A549 (cell line): ENCODE measurements around the gene CDR2. TPM values are rescaled to one million over a fixed set of nuclear protein-coding genes. Genes with fewer than 3 reads are reported as not detected.
"Not testable (repeated sequence)": the region's sequence is repeated elsewhere in the genome, so short reads cannot be mapped to it uniquely, and the experiment has no call there.

Experiments used
- ATAC-seq, 2 experiments: fragments of 200-7000 bp in 1 of 2; fragments of >200 bp in 1 of 2; cut with Nextera tagmentation in 1 of 2; cut with Tn5 transposase in 1 of 2; 3 replicates each; pipeline versions ENCODE4 v1.8.0 to v1.9.1; 2018 to 2020; ENCODE audit warnings: mild to moderate bottlenecking in 1 of 2, moderate library complexity in 1 of 2
- CTCF ChIA-PET: fragments of 300-600 bp; sonication (Branson Sonifier 250); formaldehyde crosslinking; extraction: SDS; loops from one replicate; lab custom pipeline; 2021; ENCODE audit warnings: antibody characterized with exemption, inconsistent platforms; lab: Yijun Ruan, JAX
- POLR2A ChIA-PET: fragments of 350-600 bp; formaldehyde crosslinking; extraction: SDS; loops from one replicate; lab custom pipeline; 2021; ENCODE audit warnings: antibody characterized with exemption, inconsistent platforms; lab: Yijun Ruan, JAX
- DNase-seq, 2 experiments: peaks; one replicate each; pipeline versions ENCODE4 v3.0.0 to v3.0.0-alpha.2; 2011 to 2016; ENCODE audit warnings: low read depth in 1 of 2, low spot score in 1 of 2
- FAIRE-seq: peaks from 2 replicates; lab custom pipeline; 2011; peaks lifted over from hg19 to GRCh38; lab: Jason Lieb, UNC
- H3K27ac ChIP-seq, 2 experiments: fragments of >200 bp; sonication (Bioruptor Twin); formaldehyde crosslinking; 3 replicates each; pipeline ENCODE4 v1.5.1; 2016 to 2017
- H3K4me1 ChIP-seq: fragments of >200 bp; sonication (Bioruptor Twin); formaldehyde crosslinking; 3 replicates; pipeline ENCODE4 v1.6.1; 2016
- H3K4me2 ChIP-seq: fragments of >200 bp; sonication (Bioruptor Twin); formaldehyde crosslinking; 3 replicates; pipeline ENCODE4 v1.6.1; 2016
- H3K4me3 ChIP-seq: fragments of >200 bp; sonication (Bioruptor Twin); formaldehyde crosslinking; 3 replicates; pipeline ENCODE4 v1.5.1; 2016
- H3K9me3 ChIP-seq: fragments of >200 bp; sonication (Bioruptor Twin); formaldehyde crosslinking; 3 replicates; pipeline ENCODE4 v1.6.1; 2016
- CBX2 ChIP-seq: fragments of 200-600 bp; sonication (generic); IDR thresholded peaks from 2 replicates; pipeline ENCODE4 v1.6.1; 2016; ENCODE audit warnings: low read depth, mild to moderate bottlenecking, borderline replicate concordance
- CBX8 ChIP-seq: fragments of 200-600 bp; sonication (generic); IDR thresholded peaks from 2 replicates; pipeline ENCODE4 v1.6.1; 2016
- CEBPB ChIP-seq, 2 experiments: fragments of >200 bp in 1 of 2; sonication (Bioruptor Twin) in 1 of 2; formaldehyde crosslinking in 1 of 2; IDR thresholded peaks; 2 replicates each; pipeline ENCODE4 v1.6.1; 2012 to 2016
- CHD2 ChIP-seq: fragments of 150-350 bp; IDR thresholded peaks from 2 replicates; pipeline ENCODE4 v1.6.1; 2014; ENCODE audit warnings: low read length; ENCODE audit not compliant: partially characterized antibody
- EHMT2 ChIP-seq: fragments of 200-600 bp; sonication (generic); IDR thresholded peaks from 2 replicates; pipeline ENCODE4 v1.6.1; 2016; ENCODE audit warnings: antibody characterized with exemption, low read depth, mild to moderate bottlenecking, moderate library complexity
- FOXS1 ChIP-seq: fragments of 250-450 bp; sonication (Bioruptor Pico); IDR thresholded peaks from 2 replicates; pipeline ENCODE4 v1.5.0; 2020; ENCODE audit warnings: mild to moderate bottlenecking, moderate library complexity
- HEYL ChIP-seq: fragments of 250-450 bp; sonication (Bioruptor Pico); IDR thresholded peaks from 2 replicates; pipeline ENCODE4 v1.8.0; 2021; ENCODE audit warnings: mild to moderate bottlenecking, moderate library complexity
- HOXB13 ChIP-seq: fragments of 250-450 bp; sonication (Bioruptor Pico); IDR thresholded peaks from 2 replicates; pipeline ENCODE4 v1.5.0; 2020; ENCODE audit warnings: low read depth, mild to moderate bottlenecking, moderate library complexity
- HOXB5 ChIP-seq: fragments of 250-450 bp; sonication (Bioruptor Pico); IDR thresholded peaks from 2 replicates; pipeline ENCODE4 v1.5.0; 2020; ENCODE audit warnings: mild to moderate bottlenecking, moderate library complexity
- KDM1A ChIP-seq: fragments of 200-600 bp; sonication (generic); IDR thresholded peaks from 2 replicates; pipeline ENCODE4 v1.6.1; 2016; ENCODE audit warnings: low read depth, mild to moderate bottlenecking
- KDM5A ChIP-seq: fragments of 200-600 bp; sonication (generic); IDR thresholded peaks from 2 replicates; pipeline ENCODE4 v1.6.1; 2016; ENCODE audit warnings: antibody characterized with exemption, mild to moderate bottlenecking
- MAFK ChIP-seq: fragments of 450-650 bp; IDR thresholded peaks from 2 replicates; pipeline ENCODE4 v1.6.1; 2014; ENCODE audit not compliant: partially characterized antibody
- NFE2L2 ChIP-seq: fragments of 150-350 bp; conservative IDR thresholded peaks from 2 replicates; pipeline ENCODE4 v1.6.1; 2014; ENCODE audit warnings: low read length
- PHF8 ChIP-seq: fragments of 200-600 bp; sonication (generic); IDR thresholded peaks from 2 replicates; pipeline ENCODE4 v1.6.1; 2016; ENCODE audit warnings: low read depth, mild to moderate bottlenecking, antibody characterized with exemption, moderate library complexity, borderline replicate concordance
- RNF2 ChIP-seq: fragments of 200-600 bp; sonication (generic); IDR thresholded peaks from 2 replicates; pipeline ENCODE4 v1.6.1; 2016; ENCODE audit warnings: low read depth, mild to moderate bottlenecking, antibody characterized with exemption, moderate library complexity, borderline replicate concordance
- SREBF2 ChIP-seq: fragments of 450-650 bp; IDR thresholded peaks from 2 replicates; pipeline ENCODE4 v1.6.1; 2014; ENCODE audit warnings: mild to moderate bottlenecking, moderate library complexity
- TFCP2L1 ChIP-seq: fragments of 250-450 bp; sonication (Bioruptor Pico); IDR thresholded peaks from 2 replicates; pipeline ENCODE4 v1.5.0; 2021; ENCODE audit warnings: mild to moderate bottlenecking
- TP53 ChIP-seq: fragments of 250-450 bp; sonication (Bioruptor Pico); IDR thresholded peaks from 2 replicates; pipeline ENCODE4 v1.5.0; 2021; ENCODE audit warnings: mild to moderate bottlenecking, moderate library complexity
- ZFP36 ChIP-seq: fragments of 450-650 bp; IDR thresholded peaks from 2 replicates; pipeline ENCODE4 v1.6.1; 2014; ENCODE audit warnings: borderline replicate concordance; ENCODE audit not compliant: partially characterized antibody
- ZSCAN20 ChIP-seq: fragments of 250-450 bp; sonication (Bioruptor Pico); IDR thresholded peaks from 2 replicates; pipeline ENCODE4 v1.8.0; 2022; ENCODE audit warnings: mild to moderate bottlenecking, moderate library complexity
- WGBS: methylation state at CpG from one replicate; pipeline ENCODE4 v1.1.6; 2017; ENCODE audit errors: missing lambda C conversion rate; 5-methylcytosine and 5-hydroxymethylcytosine counted together
- polyA plus RNA-seq, 4 experiments: library from polyadenylated mRNA; depleted of rRNA in 3 of 4; stranded (reverse); fragments of >200 nt; fragmentation: RNase III in 1 of 4; extraction: RNeasy Plus Mini Kit Qiagen cat#74134 plus additional on column Dnase treatment in 1 of 4; gene quantifications; 2 replicates in 3 of 4; 3 replicates in 1 of 4; pipeline ENCODE4 v1.2.3, GENCODE V29; 2011 to 2017
- TF ChIP-seq, protein P1 (sequence below): IDR thresholded peaks from 2 replicates; pipeline ENCODE4 v1.6.1; 2012; ENCODE audit warnings: low read depth, borderline replicate concordance
- TF ChIP-seq, protein P2 (sequence below): fragments of >200 bp; sonication (Bioruptor Twin); formaldehyde crosslinking; IDR thresholded peaks from 3 replicates; pipeline ENCODE4 v1.6.1; 2016

CDR2 gene
- polyA plus RNA-seq, 2 of the 4 experiments (the other 2 are of a cell fraction), result 29.3 to 44.3 TPM

DNA sequence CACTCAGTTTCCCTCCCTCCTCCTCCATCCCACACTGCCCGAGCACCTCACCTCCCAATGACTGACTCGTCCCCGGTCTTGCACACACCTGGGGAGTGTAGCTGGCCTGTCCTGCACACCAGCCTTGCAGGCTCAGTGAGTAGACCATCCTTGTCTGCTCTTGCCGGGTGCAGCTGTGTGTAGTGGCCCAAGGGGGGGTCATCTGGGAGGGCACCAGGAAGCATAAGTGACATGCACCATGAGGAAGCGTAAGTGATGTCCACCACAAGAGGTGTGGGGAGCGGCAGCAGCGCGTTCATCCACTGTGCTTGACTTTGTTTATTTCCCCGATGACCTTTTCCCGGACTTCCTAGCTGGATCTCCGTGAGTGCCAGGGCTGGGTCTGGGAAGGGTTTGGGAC is 45.5 kb upstream of the CDR2 start:
- ChIA-PET POLR2A (no interaction called here), CTCF (interaction anchor here (1.6 kb wide), 1 partner anchor 19 kb away, joined by 3 read pairs; no protein-coding TSS in a partner anchor)
- ATAC-seq, result no peak
- Histone ChIP-seq H3K4me1 (no peaks in the 10 kb centered on the region), H3K9me3 (no peaks in the 10 kb centered on the region), H3K4me2 (no peak overlapping the region), H3K27ac (no peak overlapping the region), H3K4me3 (no peak overlapping the region)
- DNase-seq, result no peak
- FAIRE-seq, result no peak
- WGBS, result 96% methylated on average over 11 of the region's 11 CpGs
- TF ChIP-seq CBX8 (no peak), TP53 (CRISPR knock-in tag) (no peak), HOXB5 (CRISPR knock-in tag) (no peak), HOXB13 (CRISPR knock-in tag) (no peak), KDM1A (no peak), PHF8 (no peak), FOXS1 (no peak), EHMT2 (no peak), RNF2 (no peak)

GRCh38 chr16:22418826-22419225 is 44.4 kb upstream of the CDR2 start:
- ChIA-PET CTCF (interaction anchor here (0.7 kb wide), 1 partner anchor 37 kb away, joined by 4 read pairs; no protein-coding TSS in a partner anchor), POLR2A (no interaction called here)
- DNase-seq (no peak), FAIRE-seq (no peak), ATAC-seq (no peak)
- no peak overlapping the region for H3K27ac ChIP-seq
- TF ChIP-seq PHF8, result no peak
- TF ChIP-seq TFCP2L1 (CRISPR knock-in tag), result no peak
- TF ChIP-seq CHD2, result no peak
- no peak for TF ChIP-seq HEYL (CRISPR knock-in tag)
- no peak for TF ChIP-seq ZSCAN20 (CRISPR knock-in tag)
- TF ChIP-seq SREBF2, result no peak
- TF ChIP-seq KDM5A, result no peak
- TF ChIP-seq MAFK, result no peak
- TF ChIP-seq, protein P1, sequence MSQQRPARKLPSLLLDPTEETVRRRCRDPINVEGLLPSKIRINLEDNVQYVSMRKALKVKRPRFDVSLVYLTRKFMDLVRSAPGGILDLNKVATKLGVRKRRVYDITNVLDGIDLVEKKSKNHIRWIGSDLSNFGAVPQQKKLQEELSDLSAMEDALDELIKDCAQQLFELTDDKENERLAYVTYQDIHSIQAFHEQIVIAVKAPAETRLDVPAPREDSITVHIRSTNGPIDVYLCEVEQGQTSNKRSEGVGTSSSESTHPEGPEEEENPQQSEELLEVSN, result no peak
- no peak for TF ChIP-seq NFE2L2
- TF ChIP-seq CEBPB (IDR thresholded peaks at IDR 0.05), result no peak
- TF ChIP-seq CBX2, result no peak
- TF ChIP-seq, protein P2, sequence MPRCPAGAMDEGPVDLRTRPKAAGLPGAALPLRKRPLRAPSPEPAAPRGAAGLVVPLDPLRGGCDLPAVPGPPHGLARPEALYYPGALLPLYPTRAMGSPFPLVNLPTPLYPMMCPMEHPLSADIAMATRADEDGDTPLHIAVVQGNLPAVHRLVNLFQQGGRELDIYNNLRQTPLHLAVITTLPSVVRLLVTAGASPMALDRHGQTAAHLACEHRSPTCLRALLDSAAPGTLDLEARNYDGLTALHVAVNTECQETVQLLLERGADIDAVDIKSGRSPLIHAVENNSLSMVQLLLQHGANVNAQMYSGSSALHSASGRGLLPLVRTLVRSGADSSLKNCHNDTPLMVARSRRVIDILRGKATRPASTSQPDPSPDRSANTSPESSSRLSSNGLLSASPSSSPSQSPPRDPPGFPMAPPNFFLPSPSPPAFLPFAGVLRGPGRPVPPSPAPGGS, result no peak
- no peak for TF ChIP-seq ZFP36
- H3K4me1 ChIP-seq, result no peaks in the 10 kb centered on the region
- no peak overlapping the region for H3K4me2 ChIP-seq
- no peaks in the 10 kb centered on the region for H3K9me3 ChIP-seq
- 91% methylated on average over 3 of the region's 3 CpGs for WGBS
- H3K4me3 ChIP-seq, result no peak overlapping the region

DNA sequence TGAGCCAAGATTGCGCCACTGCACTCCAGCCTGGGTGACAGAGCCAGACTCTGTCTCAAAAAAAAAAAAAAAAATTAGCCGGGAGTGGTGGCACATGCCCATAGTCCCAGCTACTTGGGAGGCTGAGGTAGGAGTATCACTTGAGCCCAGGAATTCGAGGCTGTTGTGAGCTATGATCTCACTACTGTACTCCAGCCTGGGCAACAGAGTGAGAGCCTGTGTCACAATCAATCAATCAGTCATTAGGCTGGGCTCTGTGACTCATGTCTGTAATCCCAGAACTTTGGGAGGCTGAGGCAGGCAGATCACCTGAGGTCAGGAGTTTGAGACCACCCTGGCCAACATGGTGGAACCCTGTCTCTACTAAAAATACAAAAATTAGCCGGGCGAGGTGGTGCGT is 43.4 kb upstream of the CDR2 start:
- POLR2A ChIA-PET, ATAC-seq, H3K4me2 ChIP-seq, H3K4me3 ChIP-seq, H3K9me3 ChIP-seq, H3K27ac ChIP-seq, DNase-seq, H3K4me1 ChIP-seq, FAIRE-seq: not testable (repeated sequence)
- WGBS, result 89% methylated on average over 6 of the region's 6 CpGs
- CTCF ChIA-PET, result interaction anchor here (1.8 kb wide), 1 partner anchor 15 kb away, joined by 5 read pairs; no protein-coding TSS in a partner anchor
